NCI-H526 treated with DMSO at 0.1 percent for 48 hours (cell line): ENCODE results near the gene RBMS3.

ENCODE experiments used
- DNase-seq: peaks from one replicate; lab custom pipeline; 2025; lab: John Stamatoyannopoulos, UW

Gene RBMS3

GRCh38 chr3:29890801-29891200 is 609.9 kb downstream of the RBMS3 start:
- no peak for DNase-seq

GRCh38 chr3:29892976-29893554 is 612.2 kb downstream of the RBMS3 start:
- DNase-seq: no peak

GRCh38 chr3:29896856-29897255 is 616.0 kb downstream of the RBMS3 start:
- no peak for DNase-seq

- DNase-seq: no peak
Measured at GRCh38 chr3:29898171-29898965, 617.5 kb downstream of the RBMS3 start.

GRCh38 chr3:29899021-29899420 is 618.1 kb downstream of the RBMS3 start:
- DNase-seq: no peak

- no peak for DNase-seq
Measured at GRCh38 chr3:29901097-29901496, 620.2 kb downstream of the RBMS3 start.

GRCh38 chr3:29903600-29903999 is 622.7 kb downstream of the RBMS3 start:
- DNase-seq: no peak

GRCh38 chr3:29906906-29907305 is 626.0 kb downstream of the RBMS3 start:
- DNase-seq: no peak

GRCh38 chr3:29912600-29913288 is 631.9 kb downstream of the RBMS3 start:
- DNase-seq: no peak

GRCh38 chr3:29914861-29915524 is 634.1 kb downstream of the RBMS3 start:
- no peak for DNase-seq

- no peak for DNase-seq
Measured at GRCh38 chr3:29919571-29919970, 638.7 kb downstream of the RBMS3 start.

GRCh38 chr3:29922992-29923746 is 642.3 kb downstream of the RBMS3 start:
- DNase-seq: no peak

GRCh38 chr3:29924783-29925561 is 644.1 kb downstream of the RBMS3 start:
- DNase-seq: no peak

GRCh38 chr3:29926378-29926777 is 645.5 kb downstream of the RBMS3 start:
- DNase-seq: no peak

GRCh38 chr3:29932696-29933325 is 651.9 kb downstream of the RBMS3 start:
- DNase-seq: no peak

GRCh38 chr3:29933802-29934490 is 653.1 kb downstream of the RBMS3 start:
- DNase-seq: no peak

GRCh38 chr3:29934751-29935150 is 653.9 kb downstream of the RBMS3 start:
- no peak for DNase-seq

- DNase-seq: no peak
Measured at GRCh38 chr3:29936054-29936453, 655.2 kb downstream of the RBMS3 start.

GRCh38 chr3:29936766-29937165 is 655.9 kb downstream of the RBMS3 start:
- no peak for DNase-seq

GRCh38 chr3:29937185-29937584 is 656.3 kb downstream of the RBMS3 start:
- no peak for DNase-seq
